LNCaP clone FGC (cell line): ENCODE results near the gene BCAS4.

ENCODE experiments used
- DNase-seq: peaks from one replicate; pipeline ENCODE4 v3.0.0-alpha.2; 2011; ENCODE audit warnings: low read depth
- H3K4me3 ChIP-seq: 2 replicates; pipeline ENCODE4 v1.5.1; 2011; ENCODE audit warnings: mild to moderate bottlenecking, low read depth, low read length, control low read depth
- CTCF ChIP-seq: IDR thresholded peaks from 2 replicates; pipeline ENCODE4 v1.5.1; 2012; ENCODE audit warnings: mild to moderate bottlenecking; ENCODE audit not compliant: control insufficient read depth, insufficient read depth; ENCODE audit errors: extremely low read depth

The BCAS4 gene

GRCh38 chr20:50813101-50813643, 18.3 kb downstream of the BCAS4 start:
- H3K4me3 ChIP-seq = no peak overlapping the region
- DNase-seq = no peak
- no peak for TF ChIP-seq CTCF

- DNase-seq = no peak
- H3K4me3 ChIP-seq = no peak overlapping the region
- no peak for TF ChIP-seq CTCF
These were observed 18.9 kb downstream of the BCAS4 start for GRCh38 chr20:50813801-50814200.

GRCh38 chr20:50814438-50815161, 19.7 kb downstream of the BCAS4 start:
- no peak for TF ChIP-seq CTCF
- H3K4me3 ChIP-seq = no peak overlapping the region

GRCh38 chr20:50815162-50815989, 20.5 kb downstream of the BCAS4 start:
- DNase-seq = no peak
- no peak for TF ChIP-seq CTCF
- H3K4me3 ChIP-seq = no peak overlapping the region

More at GRCh38 chr20:50814438-50815161, 19.7 kb downstream of the BCAS4 start:
- no peak for DNase-seq

- no peak for DNase-seq
- TF ChIP-seq CTCF = no peak
- H3K4me3 ChIP-seq = no peak overlapping the region
These were observed 22.9 kb downstream of the BCAS4 start for GRCh38 chr20:50817776-50818172.

- no peak overlapping the region for H3K4me3 ChIP-seq
- no peak for DNase-seq
- no peak for TF ChIP-seq CTCF
These were observed 24.5 kb downstream of the BCAS4 start for GRCh38 chr20:50819349-50819748.
